ENCODE measurements around the gene MAT2A. TPM values are rescaled to one million over a fixed set of nuclear protein-coding genes. Genes with fewer than 3 reads are reported as not detected.

The MAT2A gene
- total and polyA plus RNA-seq, 9 of the 15 experiments (the other 6 are each of a cell fraction or from before 2014, with no cell fraction given): 130 to 1,027 (median 240) TPM

DNA sequence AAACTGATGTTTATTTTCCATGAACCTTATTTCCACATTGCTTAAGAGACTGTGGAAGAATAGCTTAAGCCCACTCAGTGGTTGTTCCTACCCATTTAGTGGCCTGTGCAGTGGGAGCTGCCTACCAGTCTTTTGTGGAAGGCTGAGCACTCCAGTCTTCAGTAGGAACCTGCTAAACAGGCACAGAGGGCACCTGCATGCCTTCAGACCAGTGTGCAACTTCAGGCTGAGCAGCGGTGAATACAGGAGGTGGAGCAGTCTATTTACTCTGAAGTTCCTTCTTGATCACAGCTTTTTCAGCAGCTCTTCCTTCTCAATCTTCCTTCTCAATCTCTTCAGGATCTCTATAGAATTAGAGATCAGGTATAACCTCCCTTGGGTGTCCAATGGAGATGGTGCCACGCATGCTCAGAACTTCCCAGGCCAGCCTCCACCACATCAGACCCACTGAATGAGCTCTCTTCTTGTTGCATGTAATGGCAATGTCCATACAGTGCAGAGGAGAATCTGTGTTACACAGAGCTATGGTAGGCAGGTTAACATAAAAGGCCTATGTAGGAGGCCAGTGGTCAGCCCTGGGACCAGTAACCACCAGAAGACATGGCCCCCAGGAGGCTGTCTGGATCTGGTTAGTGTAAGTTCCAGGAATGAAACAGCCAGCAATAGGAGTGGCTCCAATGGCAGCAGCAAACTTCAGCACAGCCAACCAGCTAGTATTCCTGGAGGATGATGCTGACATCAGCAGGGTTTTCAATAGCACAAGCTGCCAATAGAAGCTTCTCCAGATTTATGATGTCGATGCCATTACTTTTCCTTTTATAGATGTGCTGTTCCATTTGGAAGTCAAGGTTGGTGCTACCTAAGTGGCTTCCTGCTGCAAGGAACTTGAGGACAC, 47.9 kb upstream of the MAT2A start:
- H3K27ac ChIP-seq (ENCODE audit: extremely low read depth, low read depth, low read length): no peak overlapping the region
- FAIRE-seq (no peak), ATAC-seq (peak; percentile 34; the same call in 1 of the 3 replicates), DNase-seq (ENCODE audit: extremely low read depth in 1 of 4, low spot score in 3 of 4) (no peak)
- 69% methylated on average over 3 of the region's 3 CpGs for WGBS (ENCODE audit: insufficient coverage, low coverage, missing lambda C conversion rate)
- H3K4me1 ChIP-seq (replicated peaks in 1 of 2; ENCODE audit: control insufficient read depth in 2 of 2, insufficient read depth in 2 of 2, low read length in 2 of 2): peaks cover 0 to 8% of the 10 kb centered on the region in 2 experiments; a peak in 3 of 5 replicates
- ChIA-PET CTCF (ENCODE audit: low intra/inter-chr PET ratio) (no interaction called here), POLR2A (interaction anchor here (0.5 to 1.7 kb wide), 5 partner anchors 9 to 493 kb away, joined by 3 to 8 read pairs (median 5); partner anchors contain the start of gene MAT2A)
- H3K9me1 ChIP-seq (ENCODE audit: control insufficient read depth, insufficient read depth, low read length): no peaks in the 10 kb centered on the region
- H3K4me2 ChIP-seq (ENCODE audit: insufficient read depth, low read length): no peak overlapping the region
- H3K9me3 ChIP-seq (replicated peaks; ENCODE audit: control insufficient read depth, insufficient read depth, low read depth, low read length): no peaks in the 10 kb centered on the region
- H3K36me3 ChIP-seq (ENCODE audit: control insufficient read depth, insufficient read depth, low read length): no peaks in the 10 kb centered on the region; the same call in 2 of the 3 replicates
- peaks cover under 1% of the 10 kb centered on the region; the same call in 1 of the 3 replicates for H3K79me2 ChIP-seq (ENCODE audit: control insufficient read depth, insufficient read depth, low read length)
- intact Hi-C loops (cut with micrococcal nuclease) (no loop called here), in situ Hi-C loops (cut with MboI) (no loop called here)
- no peaks in the 10 kb centered on the region for H3K27me3 ChIP-seq (ENCODE audit: control insufficient read depth in 2 of 2, insufficient read depth in 2 of 2, low read length in 2 of 2)
- TF ChIP-seq EWSR1 (IDR thresholded peaks at IDR 0.05; ENCODE audit: borderline replicate concordance, low read depth, partially characterized antibody) (no peak), CCAR2 (IDR thresholded peaks at IDR 0.05; ENCODE audit: low read depth, low read length) (no peak), POLR2AphosphoS2 (IDR thresholded peaks at IDR 0.05; ENCODE audit: low read length) (no peak), NFYB (IDR thresholded peaks at IDR 0.05; ENCODE audit: extremely low read depth, insufficient read length) (no peak), NCOR1 (IDR thresholded peaks at IDR 0.05) (no peak), ZNF134 (CRISPR knock-in tag; conservative IDR thresholded peaks at IDR 0.05) (no peak)
- TF ChIP-seq, protein P1, sequence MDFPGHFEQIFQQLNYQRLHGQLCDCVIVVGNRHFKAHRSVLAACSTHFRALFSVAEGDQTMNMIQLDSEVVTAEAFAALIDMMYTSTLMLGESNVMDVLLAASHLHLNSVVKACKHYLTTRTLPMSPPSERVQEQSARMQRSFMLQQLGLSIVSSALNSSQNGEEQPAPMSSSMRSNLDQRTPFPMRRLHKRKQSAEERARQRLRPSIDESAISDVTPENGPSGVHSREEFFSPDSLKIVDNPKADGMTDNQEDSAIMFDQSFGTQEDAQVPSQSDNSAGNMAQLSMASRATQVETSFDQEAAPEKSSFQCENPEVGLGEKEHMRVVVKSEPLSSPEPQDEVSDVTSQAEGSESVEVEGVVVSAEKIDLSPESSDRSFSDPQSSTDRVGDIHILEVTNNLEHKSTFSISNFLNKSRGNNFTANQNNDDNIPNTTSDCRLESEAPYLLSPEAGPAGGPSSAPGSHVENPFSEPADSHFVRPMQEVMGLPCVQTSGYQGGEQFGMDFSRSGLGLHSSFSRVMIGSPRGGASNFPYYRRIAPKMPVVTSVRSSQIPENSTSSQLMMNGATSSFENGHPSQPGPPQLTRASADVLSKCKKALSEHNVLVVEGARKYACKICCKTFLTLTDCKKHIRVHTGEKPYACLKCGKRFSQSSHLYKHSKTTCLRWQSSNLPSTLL (IDR thresholded peaks at IDR 0.05): no peak
- TF ChIP-seq, protein P2, sequence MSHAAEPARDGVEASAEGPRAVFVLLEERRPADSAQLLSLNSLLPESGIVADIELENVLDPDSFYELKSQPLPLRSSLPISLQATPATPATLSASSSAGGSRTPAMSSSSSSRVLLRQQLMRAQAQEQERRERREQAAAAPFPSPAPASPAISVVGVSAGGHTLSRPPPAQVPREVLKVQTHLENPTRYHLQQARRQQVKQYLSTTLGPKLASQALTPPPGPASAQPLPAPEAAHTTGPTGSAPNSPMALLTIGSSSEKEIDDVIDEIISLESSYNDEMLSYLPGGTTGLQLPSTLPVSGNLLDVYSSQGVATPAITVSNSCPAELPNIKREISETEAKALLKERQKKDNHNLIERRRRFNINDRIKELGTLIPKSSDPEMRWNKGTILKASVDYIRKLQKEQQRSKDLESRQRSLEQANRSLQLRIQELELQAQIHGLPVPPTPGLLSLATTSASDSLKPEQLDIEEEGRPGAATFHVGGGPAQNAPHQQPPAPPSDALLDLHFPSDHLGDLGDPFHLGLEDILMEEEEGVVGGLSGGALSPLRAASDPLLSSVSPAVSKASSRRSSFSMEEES (CRISPR knock-in tag; IDR thresholded peaks at IDR 0.05): no peak
- TF ChIP-seq, protein P3, sequence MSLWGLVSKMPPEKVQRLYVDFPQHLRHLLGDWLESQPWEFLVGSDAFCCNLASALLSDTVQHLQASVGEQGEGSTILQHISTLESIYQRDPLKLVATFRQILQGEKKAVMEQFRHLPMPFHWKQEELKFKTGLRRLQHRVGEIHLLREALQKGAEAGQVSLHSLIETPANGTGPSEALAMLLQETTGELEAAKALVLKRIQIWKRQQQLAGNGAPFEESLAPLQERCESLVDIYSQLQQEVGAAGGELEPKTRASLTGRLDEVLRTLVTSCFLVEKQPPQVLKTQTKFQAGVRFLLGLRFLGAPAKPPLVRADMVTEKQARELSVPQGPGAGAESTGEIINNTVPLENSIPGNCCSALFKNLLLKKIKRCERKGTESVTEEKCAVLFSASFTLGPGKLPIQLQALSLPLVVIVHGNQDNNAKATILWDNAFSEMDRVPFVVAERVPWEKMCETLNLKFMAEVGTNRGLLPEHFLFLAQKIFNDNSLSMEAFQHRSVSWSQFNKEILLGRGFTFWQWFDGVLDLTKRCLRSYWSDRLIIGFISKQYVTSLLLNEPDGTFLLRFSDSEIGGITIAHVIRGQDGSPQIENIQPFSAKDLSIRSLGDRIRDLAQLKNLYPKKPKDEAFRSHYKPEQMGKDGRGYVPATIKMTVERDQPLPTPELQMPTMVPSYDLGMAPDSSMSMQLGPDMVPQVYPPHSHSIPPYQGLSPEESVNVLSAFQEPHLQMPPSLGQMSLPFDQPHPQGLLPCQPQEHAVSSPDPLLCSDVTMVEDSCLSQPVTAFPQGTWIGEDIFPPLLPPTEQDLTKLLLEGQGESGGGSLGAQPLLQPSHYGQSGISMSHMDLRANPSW (CRISPR knock-in tag; IDR thresholded peaks at IDR 0.05): no peak
- TF ChIP-seq, protein P4, sequence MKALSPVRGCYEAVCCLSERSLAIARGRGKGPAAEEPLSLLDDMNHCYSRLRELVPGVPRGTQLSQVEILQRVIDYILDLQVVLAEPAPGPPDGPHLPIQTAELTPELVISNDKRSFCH (CRISPR knock-in tag; IDR thresholded peaks at IDR 0.05): no peak
- TF ChIP-seq, protein P4 (tag; IDR thresholded peaks at IDR 0.05): no peak
- BruUV-seq (replicated peaks): no TSS peak
- no peak overlapping the region for H2AFZ ChIP-seq (ENCODE audit: low read depth, low read length)
- H3K9ac ChIP-seq (ENCODE audit: insufficient read depth in 1 of 2, low read depth in 2 of 2, low read length in 2 of 2): no peak overlapping the region
- H3K4me3 ChIP-seq: no peak overlapping the region
- no peaks in the 10 kb centered on the region for H4K20me1 ChIP-seq (replicated peaks; ENCODE audit: control insufficient read depth, insufficient read depth, low read length)

Data from K562 (cell line).